NB4 (cell line): ENCODE measurements around the gene KIF1B.

Experiments used
- MYC ChIP-seq: IDR thresholded peaks from 2 replicates; pipeline ENCODE4 v1.6.1; 2011; ENCODE audit warnings: low read depth, low read length
- POLR2A ChIP-seq: IDR thresholded peaks from 2 replicates; pipeline ENCODE4 v1.6.1; 2011; ENCODE audit warnings: mild to moderate bottlenecking; ENCODE audit not compliant: insufficient read length; ENCODE audit errors: extremely low read depth
- TF ChIP-seq, protein P1 (sequence below): IDR thresholded peaks from one replicate; pipeline ENCODE4 v1.5.1; 2012; ENCODE audit warnings: low read depth, low read length
- TF ChIP-seq, protein P2 (sequence below): IDR thresholded peaks from 2 replicates; pipeline ENCODE4 v1.6.1; 2011; ENCODE audit warnings: low read depth, low read length

GRCh38 chr1:10253755-10254154, 43.4 kb downstream of the KIF1B start:
- TF ChIP-seq POLR2A (no peak), MYC (no peak)
- TF ChIP-seq, protein P1, sequence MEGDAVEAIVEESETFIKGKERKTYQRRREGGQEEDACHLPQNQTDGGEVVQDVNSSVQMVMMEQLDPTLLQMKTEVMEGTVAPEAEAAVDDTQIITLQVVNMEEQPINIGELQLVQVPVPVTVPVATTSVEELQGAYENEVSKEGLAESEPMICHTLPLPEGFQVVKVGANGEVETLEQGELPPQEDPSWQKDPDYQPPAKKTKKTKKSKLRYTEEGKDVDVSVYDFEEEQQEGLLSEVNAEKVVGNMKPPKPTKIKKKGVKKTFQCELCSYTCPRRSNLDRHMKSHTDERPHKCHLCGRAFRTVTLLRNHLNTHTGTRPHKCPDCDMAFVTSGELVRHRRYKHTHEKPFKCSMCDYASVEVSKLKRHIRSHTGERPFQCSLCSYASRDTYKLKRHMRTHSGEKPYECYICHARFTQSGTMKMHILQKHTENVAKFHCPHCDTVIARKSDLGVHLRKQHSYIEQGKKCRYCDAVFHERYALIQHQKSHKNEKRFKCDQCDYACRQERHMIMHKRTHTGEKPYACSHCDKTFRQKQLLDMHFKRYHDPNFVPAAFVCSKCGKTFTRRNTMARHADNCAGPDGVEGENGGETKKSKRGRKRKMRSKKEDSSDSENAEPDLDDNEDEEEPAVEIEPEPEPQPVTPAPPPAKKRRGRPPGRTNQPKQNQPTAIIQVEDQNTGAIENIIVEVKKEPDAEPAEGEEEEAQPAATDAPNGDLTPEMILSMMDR: no peak
- TF ChIP-seq, protein P2, sequence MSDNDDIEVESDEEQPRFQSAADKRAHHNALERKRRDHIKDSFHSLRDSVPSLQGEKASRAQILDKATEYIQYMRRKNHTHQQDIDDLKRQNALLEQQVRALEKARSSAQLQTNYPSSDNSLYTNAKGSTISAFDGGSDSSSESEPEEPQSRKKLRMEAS: no peak
